Fibroblast of skin of right quadriceps (primary cell): ENCODE results near the gene DNASE1.

Source experiments
- DNase-seq: peaks from one replicate; pipeline ENCODE4 v3.0.0-alpha.2; 2013

DNASE1 gene

DNA sequence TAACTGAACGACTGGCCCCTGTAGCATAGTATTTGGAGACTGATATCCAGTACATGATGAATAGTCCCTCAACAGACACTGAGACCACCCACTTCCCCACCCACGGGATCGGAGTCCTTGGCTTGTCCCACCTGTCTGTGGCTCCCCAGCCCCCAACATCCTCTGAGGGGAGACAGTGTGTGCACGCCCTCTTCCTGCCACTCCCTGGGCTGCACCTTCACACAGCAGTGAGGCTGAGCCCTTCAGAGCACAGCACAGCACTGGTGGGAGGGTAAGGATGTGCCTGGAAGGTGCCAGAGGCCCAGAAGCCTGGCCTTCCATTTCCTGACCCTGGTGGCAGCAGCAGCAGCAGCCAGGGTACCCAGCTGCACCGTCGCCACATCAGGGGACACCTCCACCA, 11.0 kb downstream of the DNASE1 start:
- no peak for DNase-seq

GRCh38 chr16:3668626-3669025, 14.1 kb downstream of the DNASE1 start:
- DNase-seq, result no peak

DNA sequence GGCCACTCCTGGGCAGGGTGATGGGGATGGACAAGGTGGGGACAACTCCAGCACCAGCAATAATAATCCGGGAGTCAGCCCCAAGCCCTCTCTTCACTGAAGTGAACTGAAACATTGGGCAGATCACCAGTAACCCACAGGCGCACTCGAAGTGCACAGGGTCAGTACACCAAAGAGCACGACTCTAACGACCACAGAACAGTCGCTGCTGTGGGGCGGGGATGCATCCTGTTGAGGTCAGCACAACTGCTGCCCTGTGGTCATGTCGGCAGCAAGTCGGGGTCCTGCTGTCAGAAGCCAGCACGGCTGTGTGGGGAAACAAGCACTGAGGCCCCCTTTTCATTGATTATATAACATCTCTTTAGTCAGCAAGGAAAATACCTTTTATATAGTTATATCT, 14.6 kb downstream of the DNASE1 start:
- DNase-seq, result no peak

DNA sequence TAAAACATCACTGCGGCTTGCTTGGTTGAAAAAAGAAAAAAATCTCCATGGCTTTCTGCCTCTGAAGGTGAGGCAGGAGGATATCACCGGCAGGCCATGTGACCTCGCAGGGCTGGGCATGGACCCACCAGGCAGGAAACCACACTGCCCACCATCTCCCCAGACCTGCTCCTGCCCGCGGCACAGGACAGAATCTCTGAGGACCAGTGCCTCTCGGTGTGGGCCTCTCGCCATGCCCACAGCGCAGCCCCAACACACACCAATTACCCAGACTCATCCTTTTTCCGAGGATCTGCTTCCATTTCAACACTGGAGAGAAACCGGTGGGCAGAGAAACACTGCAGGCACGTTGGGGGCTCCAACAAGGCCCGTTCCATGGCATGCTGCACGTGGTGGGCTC, 16.2 kb downstream of the DNASE1 start:
- DNase-seq, result no peak

DNA sequence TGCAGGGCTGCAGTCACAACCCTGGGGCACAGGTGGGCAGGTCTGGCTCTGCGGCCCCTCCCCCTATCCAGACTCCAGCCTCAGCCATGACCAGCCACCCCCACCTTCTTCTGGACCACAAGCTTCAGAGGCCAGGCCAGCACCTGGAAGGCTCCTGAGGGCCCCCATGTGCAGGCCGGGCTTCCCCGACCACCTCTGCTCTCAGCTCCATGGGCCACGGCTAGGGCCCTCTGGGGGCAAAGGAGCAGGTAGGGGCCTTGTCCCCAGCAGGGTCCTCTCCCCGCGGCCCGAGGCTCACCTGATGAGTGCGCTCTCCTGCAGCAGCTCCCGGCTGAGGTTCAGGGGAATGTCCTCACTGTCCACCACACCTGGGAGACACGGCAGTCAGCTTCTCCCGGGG, 16.9 kb downstream of the DNASE1 start:
- DNase-seq, result no peak

GRCh38 chr16:3672571-3673041, 18.1 kb downstream of the DNASE1 start:
- no peak for DNase-seq

GRCh38 chr16:3673201-3673600, 18.7 kb downstream of the DNASE1 start:
- DNase-seq, result no peak

GRCh38 chr16:3673676-3674377, 19.3 kb downstream of the DNASE1 start:
- DNase-seq, result no peak

DNA sequence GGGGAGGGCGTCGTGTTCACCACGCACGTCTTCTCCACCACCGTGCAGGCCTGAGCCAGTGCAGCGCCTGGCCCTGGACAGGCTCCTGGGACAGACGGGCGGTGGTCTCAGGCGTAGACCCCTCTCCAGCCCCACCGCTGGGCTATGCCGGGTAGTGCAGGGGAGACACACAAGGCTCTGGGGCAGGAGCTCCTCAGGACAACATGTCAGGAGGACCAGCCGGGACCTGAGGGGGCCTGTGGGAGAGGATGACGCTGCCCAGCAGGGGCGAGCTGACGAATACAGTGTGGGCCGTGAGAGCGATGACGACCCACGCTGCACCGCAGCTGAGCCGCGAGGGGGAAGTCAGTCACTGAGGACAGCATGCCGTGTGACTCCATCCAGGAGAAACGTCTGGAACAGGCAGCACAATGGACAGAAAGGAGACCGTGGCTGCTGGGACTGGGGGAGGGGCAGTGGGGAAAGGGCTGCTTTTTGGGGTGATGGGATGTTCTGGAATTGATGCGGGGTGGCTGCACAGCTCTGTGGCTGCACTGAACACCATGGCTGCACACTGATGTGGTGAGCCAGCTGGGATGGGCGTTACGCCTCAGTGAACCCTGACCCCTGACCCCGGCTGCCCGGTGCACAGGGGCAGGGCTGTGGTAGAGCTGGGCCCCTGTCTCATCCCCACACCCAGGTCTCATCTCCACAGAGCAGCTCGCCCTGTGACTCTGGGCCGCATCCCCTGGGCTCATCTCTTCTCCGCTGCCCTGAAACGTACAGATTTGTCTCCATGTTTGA, 20.2 kb downstream of the DNASE1 start:
- no peak for DNase-seq

GRCh38 chr16:3675601-3676130, 21.2 kb downstream of the DNASE1 start:
- no peak for DNase-seq

- DNase-seq, result no peak
These were observed 23.5 kb downstream of the DNASE1 start for GRCh38 chr16:3677994-3678393.

GRCh38 chr16:3681206-3681605, 26.7 kb downstream of the DNASE1 start:
- no peak for DNase-seq

DNA sequence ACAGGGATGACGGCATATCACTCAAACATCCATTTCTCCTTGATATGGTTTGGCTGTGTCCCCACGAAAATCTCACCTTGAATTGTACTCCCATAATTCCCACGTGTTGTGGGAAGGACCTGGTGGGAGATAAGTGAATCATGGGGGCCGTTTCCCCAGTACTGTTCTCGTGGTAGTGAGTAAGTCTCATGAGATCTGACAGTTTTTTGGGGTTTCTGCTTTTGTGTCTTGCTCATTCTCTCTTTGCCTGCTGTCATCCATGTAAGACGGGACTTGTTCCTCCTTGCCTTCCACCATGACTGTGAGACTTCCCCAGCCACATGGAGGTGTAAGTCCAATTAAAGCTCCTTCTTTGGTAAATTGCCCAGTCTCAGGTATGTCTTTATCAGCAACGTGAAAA, 32.5 kb downstream of the DNASE1 start:
- no peak for DNase-seq

- DNase-seq, result no peak
These were observed 33.3 kb downstream of the DNASE1 start for GRCh38 chr16:3687792-3688191.

DNA sequence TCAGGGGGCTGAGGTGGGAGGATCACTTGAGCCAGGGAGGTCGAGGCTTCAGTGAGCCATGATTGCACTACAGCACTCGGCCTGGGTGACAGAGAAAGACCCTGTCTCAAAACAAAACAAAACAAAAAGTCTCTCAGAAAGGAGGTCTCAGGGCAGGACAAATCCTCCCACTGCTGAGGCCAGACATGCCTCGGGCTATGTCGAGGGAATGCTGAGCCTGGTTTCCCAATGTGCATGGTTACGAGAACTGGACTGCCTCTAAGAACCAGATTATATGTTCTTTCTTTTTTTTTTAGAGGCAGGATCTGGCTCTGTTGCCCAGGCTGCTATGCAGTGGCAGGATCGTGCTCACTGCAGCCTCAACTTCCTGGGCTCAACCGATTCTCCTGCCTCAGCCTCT, 35.2 kb downstream of the DNASE1 start:
- DNase-seq, result no peak

- DNase-seq, result peak; percentile 95
These were observed 36.0 kb downstream of the DNASE1 start for GRCh38 chr16:3690470-3690928.

GRCh38 chr16:3690980-3691720, 36.7 kb downstream of the DNASE1 start:
- peak; percentile 57 for DNase-seq

DNA sequence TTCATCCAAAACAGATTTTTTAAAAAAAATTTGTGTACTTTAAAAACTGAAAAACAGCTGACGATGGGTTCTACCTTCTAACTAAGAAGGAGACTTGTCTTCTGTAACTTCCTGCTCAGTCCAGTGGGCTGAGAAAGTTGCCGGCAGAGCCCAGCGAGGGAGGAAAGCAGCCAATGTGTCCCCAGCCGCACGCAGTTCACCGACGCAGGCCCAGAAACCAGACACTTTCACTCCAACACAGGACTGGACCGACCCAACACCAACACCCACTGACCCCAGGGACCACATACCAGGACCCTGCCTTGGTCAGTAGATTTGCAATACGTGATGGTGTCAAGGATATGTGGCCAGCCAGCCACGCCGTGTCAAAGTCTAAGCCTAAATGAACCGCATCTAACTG, 37.3 kb downstream of the DNASE1 start:
- DNase-seq, result no peak

GRCh38 chr16:3694051-3694450, 39.6 kb downstream of the DNASE1 start:
- no peak for DNase-seq

DNA sequence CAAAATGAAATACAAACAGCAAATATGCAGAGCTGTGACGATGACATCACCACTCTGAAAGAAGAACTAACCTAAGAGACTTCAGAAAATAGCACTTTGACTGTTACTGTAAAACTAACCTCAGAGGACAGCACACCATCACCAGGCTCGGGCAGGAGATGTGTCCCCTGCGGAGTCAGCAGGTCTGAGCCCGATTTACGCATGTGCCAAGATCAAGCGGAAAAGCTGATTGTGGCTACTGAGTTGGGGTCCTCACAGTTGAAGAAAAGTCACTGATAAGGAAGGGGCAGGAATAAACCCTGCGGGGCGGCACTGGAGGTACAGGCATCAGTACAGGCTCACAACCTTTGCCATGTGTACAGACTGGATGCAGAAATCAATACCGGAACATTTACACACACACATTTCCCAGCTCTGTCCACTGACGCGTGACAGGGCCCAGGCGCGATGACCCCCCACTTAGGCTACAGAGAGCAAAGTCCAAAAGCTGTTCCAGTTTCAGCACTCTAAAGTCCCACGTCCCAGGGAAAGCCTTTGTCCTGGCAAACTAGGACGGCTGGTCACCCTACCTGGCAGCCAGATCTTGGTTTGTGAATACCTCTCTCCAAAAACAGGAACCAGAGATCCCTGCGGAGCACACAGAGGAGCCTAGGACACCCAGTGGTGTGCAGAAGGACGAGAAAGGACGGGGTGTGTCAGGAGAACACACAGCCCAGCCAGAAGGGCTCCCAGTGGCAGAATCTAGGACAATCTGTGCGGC, 41.3 kb downstream of the DNASE1 start:
- DNase-seq, result no peak

DNA sequence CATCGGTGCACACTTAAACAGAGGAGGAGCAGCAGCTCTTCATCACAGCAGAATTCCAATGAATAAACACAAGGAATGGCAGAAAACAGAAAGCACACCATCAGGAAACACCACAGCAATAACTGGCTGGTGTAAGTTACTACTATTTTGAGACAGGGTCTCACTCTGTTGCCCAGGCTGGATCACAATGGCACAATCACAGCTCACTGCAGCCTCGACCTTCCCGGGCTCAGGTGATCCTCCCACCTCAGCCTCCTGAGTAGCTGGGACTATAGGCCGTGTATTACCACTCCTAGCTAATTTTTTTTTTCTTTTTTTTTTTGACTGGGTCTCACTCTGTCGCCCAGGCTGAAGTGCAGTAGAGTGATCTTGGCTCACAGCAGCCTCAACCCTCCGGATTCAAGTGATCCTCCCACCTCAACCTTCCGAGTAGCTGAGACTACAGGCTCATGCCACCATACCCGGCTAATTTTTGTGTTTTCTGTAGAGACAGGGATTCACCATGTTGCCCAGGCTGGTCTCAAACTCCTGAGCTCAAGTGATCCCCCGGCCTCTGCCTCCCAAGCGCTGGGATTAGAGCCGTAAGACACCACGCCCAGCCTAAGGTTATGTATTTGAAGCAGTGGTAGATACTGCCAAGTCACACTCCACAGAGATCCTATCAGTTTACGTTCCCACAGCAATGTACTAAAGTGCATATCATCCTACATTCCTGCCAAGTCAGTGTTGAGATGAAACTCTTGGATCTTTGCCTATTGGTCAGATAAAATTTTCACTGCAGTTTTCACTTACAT, 42.1 kb downstream of the DNASE1 start:
- peak; percentile 75 for DNase-seq

- no peak for DNase-seq
These were observed 44.5 kb downstream of the DNASE1 start for GRCh38 chr16:3698941-3699340.
